Bladder microvascular endothelial cell (primary cell): ENCODE results near the gene PPM1F. TPM values are rescaled to one million over a fixed set of nuclear protein-coding genes. Genes with fewer than 3 reads are reported as not detected.

Source experiments
- total RNA-seq: library from RNA; depleted of rRNA; stranded (reverse); fragments of >200 nt; gene quantifications from 2 replicates; pipeline ENCODE4 v1.2.3, GENCODE V29; 2014

The PPM1F gene
- total RNA-seq = 147 and 182 TPM in 2 replicates

GRCh38 chr22:21952586-21953571 lies at the start of gene PPM1F:
PPM1F (minus strand) TSS chr22:21952848; CDS start chr22:21946048, 6,800 bp downstream.

GRCh38 chr22:21982338-21982965 lies 29.8 kb upstream of the PPM1F start, which contains the start of gene TOP3B:
TOP3B (minus strand) TSS chr22:21982787; CDS start chr22:21975709, 7,078 bp downstream.

Other genes starting within 250 kb of the PPM1F start
- gene YPEL1, start 217.1 kb downstream of the PPM1F start, total RNA-seq = 2.9 and 8.3 TPM in 2 replicates
- 32.1 and 66.0 TPM in 2 replicates for gene MAPK1, start 85.2 kb downstream of the PPM1F start, total RNA-seq
- gene TOP3B, start 29.9 kb upstream of the PPM1F start, total RNA-seq = 16.2 and 38.8 TPM in 2 replicates